Stimulated activated CD4-positive, alpha-beta T cell treated with anti-CD3 and anti-CD28 coated beads, Interleukin-1b, Interleukin-23, amount 100 ng/mL, for 1 hour (primary cell): Measurements from ENCODE around the gene DNAJC6.

Experiments
- DNase-seq, 2 donors: peaks; one replicate each; pipeline ENCODE4 v3.0.0-alpha.2; 2020; ENCODE audit warnings: low read depth in 2 of 2

Gene DNAJC6

DNA sequence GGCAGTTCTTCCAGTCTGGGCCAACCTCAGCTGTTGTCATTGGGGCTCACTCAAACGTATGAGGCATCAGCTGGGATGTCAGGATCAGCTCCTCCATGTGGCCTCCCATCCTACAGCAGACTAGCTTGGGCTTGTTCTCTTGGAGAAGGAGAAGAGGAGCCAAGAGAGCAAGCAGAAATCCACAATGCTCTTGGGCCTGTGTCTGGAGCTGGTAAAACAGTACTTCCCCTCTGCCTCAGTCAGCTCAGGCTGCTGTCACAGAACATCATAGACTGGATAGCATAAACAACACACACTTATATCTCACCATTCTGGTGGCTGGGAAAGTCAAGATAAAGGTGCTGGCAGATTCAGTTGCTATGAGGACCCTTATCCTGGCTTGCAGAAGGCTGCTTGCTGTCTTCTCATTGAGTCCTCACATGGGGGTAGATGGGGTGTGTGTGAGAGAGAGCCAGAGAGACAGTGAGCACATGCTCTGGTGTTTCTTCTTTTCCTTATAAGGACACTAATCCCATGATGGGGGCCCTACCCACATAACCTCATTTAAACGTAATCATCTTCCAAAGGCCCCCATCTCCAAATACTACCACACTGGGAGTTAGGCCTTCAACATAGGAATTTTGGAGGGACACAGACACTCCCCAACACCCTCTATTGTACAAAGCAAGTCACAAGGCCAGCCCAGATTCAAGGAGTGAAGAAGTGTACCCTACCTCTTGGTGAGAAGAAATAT lies 16.3 kb upstream of the DNAJC6 start:
- DNase-seq, result no peak

DNA sequence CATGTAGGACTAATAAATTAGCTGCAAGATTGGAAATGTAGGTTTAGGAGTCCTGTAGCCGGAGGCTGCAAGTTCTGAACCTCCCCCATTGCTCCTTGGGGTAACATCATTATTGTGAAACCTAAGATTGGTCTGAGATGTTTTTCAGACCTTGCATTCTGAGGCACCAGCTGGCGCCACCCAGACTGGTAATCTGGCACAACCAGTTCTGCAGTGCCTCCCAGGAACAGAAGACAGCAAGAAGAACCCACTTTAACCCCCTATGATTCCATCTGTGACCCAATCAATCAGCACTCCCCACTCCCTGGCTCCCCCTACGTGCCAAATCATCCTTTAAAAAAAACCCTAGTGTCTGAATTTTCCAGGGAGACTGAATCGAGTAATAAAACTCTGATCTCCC lies 11.6 kb upstream of the DNAJC6 start:
- no peak for DNase-seq

GRCh38 chr1:65299328-65299727 lies 10.0 kb upstream of the DNAJC6 start:
- DNase-seq, result no peak

- DNase-seq, result no peak
These were observed 501 bp upstream of the DNAJC6 start for GRCh38 chr1:65308781-65309303.

GRCh38 chr1:65310078-65310587 lies 790 bp downstream of the DNAJC6 start:
- DNase-seq, result no peak

DNA sequence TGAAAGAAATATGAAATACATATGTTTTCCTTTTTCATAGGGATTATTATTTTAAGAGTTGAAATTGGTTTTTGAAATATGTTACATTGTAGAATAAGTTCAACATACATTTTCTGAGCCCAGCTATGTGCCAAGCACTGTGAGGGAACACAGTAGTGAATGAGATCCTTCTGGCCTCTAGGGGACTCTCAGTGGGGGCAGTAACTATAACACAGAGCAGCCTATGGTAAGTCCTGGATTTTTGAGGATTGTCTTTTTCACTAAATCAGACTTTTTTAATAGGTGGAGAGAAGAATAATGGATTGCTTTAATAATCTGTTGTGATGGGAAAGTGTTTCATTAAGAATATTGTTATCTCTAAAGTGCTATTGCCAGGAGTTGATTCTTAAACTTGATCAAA lies 2.4 kb downstream of the DNAJC6 start:
- no peak for DNase-seq

GRCh38 chr1:65316233-65316632 lies 6.9 kb downstream of the DNAJC6 start:
- no peak for DNase-seq

GRCh38 chr1:65317866-65318653 lies 8.7 kb downstream of the DNAJC6 start:
- DNase-seq, result no peak

DNA sequence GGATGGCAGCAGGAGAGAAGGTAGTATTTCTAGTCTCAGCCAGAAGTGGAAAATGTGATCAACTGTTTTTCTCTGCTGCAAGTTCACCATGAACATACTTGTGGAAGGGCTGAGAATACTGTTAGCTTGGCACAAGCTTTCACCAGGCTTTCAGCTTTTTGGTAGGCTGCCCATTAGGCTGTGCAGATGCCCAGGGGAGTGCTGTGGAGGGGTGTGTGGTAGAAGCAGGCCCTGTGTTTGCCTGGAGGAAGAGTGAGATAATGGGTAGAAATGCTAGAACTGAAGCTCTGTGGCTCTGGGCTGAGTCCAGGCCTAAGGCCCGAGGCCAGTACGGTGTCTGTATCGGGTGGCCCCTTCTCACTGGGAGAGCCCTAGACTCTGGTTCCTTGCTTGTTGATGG lies 9.8 kb downstream of the DNAJC6 start:
- DNase-seq, result no peak

- DNase-seq, result no peak
These were observed 10.4 kb downstream of the DNAJC6 start for GRCh38 chr1:65319754-65320153.

- DNase-seq, result no peak
These were observed 12.5 kb downstream of the DNAJC6 start for GRCh38 chr1:65321879-65322278.

GRCh38 chr1:65323246-65323645 lies 13.9 kb downstream of the DNAJC6 start:
- DNase-seq, result no peak

DNA sequence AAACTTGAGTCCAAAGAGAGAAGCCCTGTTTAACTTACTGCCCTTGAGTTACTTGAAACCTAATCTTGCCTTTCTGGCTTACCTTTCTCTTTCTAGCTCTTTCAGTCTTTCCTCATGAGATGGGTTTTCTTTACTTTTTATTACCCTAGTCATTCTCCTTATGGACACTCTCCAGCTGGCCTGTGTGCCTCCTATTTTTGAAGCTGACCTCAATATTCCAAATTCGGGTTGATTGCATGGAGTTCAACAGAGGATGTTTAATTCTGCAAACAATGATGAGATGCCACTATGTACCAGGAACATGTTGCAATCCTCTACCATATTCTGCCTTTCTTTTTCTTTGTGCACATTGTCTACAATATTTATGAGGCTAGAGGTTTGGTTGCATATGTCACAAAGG lies 20.7 kb downstream of the DNAJC6 start:
- DNase-seq, result no peak

DNA sequence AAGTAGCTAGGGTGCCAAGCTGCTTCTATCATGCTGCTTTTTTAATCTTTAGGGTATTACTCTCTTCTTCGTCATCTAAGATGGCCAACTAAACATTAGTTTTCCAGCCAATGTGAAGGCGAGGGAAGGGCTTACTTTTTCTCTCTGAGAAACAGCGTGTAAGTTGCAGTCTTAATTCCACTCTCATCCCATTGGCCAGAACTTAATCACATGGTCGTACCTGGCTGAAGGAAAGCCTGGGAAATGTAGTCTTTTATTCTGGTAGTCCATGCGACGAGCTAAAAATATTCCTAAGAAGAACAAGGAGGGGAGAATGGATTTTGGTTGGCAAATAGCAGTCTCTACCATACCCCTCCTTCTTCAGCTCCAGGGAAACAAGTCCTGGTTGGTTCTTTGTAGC lies 21.5 kb downstream of the DNAJC6 start:
- DNase-seq, result no peak

DNA sequence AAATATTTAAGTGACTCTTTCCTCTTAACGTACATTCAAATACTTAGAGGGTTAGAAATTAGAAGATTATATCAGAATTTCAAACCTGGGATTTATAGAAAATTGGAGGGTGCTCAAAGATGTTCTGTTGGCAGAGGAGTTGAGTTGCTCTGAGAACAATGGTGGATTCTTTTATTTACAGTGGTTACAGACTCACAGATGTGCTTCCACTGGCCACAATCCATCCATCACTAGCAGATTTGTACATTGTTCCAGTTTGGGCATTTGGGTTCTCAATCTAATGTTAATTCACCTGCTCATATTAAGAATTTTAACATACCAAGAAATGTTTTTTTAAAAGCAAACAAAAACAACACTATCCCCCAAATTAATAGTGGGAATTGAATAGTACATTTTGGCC lies 23.5 kb downstream of the DNAJC6 start:
- no peak for DNase-seq

DNA sequence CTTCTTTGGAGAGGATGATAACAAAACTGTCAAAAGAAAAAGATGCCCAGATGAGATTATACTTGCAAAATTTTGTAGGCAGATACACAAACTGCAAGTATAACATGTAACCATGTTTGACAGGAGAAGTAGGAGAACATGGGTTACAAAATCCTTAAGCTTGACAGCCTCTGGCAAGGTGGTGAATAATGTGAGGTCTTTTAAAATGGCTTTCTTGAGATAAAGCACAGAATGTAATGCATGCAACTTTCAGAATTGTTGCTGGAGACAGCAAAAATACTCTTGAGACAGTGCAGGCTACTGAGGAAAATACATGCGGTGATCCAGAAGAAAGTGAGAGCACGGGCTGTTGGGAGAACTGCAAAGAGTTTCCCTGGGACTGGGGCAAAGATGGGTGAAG lies 24.7 kb downstream of the DNAJC6 start:
- no peak for DNase-seq

- DNase-seq, result no peak
These were observed 30.6 kb downstream of the DNAJC6 start for GRCh38 chr1:65339866-65340468.

- no peak for DNase-seq
These were observed 32.0 kb downstream of the DNAJC6 start for GRCh38 chr1:65341381-65341780.

DNA sequence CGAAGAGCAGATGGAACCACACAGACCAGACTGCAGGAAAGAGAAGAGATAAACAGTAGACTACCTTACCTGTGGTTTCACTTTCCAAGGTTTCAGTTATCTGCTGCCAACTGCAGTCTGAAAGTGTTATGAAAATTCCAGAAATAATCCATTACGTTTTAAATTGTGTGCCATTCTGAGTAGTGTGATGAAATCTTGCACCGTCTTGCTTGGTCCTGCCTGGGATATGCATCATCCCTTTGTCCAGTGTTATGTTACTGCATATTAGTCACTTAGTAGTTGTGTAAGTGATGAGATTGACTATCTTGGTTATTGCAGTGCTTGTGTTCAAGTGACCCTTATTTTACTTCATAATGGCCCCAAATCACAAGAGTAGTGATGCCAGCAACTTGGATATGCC lies 33.9 kb downstream of the DNAJC6 start:
- DNase-seq, result no peak

DNA sequence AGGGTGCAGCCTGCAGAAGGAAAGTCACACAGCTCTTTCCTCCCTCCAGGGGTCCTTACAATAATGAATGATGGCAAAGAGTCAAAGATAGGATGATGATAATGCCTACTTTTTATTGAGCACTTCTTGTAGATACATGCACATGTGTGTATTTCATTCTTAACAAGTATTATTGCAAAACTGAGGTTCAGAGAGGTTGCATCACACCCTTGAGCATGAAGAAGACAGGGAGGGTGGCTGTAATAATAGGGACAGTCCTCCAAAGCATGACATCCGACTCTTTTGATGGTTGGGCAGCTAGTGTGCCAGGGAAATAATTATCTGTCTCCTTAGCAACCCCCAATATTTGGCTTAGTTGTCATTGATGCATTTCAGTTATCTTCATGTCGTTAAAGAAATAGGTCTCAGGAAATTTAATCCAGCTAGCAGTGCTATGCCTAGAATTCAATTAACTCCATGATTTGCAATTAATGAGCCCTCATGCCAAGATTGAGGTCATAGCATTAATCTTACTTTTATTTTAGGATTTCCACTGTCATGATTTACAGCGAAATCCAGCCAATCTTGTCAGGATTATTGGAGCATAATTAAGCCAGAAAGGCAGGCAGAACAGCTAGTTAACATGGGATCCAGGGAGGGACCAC lies 35.0 kb downstream of the DNAJC6 start:
- no peak for DNase-seq

DNA sequence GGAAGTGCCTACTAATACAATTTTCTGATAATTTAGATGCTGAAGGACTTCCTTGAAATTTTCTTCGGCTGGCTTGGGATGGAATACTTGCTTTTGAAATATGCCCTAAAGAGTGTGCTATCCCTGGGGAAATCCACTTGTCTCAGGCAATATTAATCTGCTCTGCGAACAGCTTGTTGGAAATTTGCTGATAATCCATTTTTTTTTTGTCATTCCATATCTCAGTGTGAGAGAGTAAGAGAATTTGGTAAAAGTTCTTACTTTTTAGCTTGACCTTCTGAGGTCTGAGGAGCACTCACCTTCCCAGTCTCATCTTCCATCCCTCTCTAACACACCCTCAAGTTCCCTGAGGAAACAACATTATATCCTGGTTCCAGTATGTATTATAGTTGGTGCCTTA lies 36.8 kb downstream of the DNAJC6 start:
- DNase-seq, result no peak
